GM19193 (cell line): ENCODE data around the gene TRIM3.

Source experiments
- POLR2A ChIP-seq: IDR thresholded peaks from 4 replicates; pipeline ENCODE4 v1.6.1; 2011; ENCODE audit not compliant: insufficient read depth, insufficient read length; ENCODE audit errors: extremely low read depth

The TRIM3 gene

GRCh38 chr11:6404342-6405051, 69.2 kb downstream of the TRIM3 start:
- no peak for TF ChIP-seq POLR2A

DNA sequence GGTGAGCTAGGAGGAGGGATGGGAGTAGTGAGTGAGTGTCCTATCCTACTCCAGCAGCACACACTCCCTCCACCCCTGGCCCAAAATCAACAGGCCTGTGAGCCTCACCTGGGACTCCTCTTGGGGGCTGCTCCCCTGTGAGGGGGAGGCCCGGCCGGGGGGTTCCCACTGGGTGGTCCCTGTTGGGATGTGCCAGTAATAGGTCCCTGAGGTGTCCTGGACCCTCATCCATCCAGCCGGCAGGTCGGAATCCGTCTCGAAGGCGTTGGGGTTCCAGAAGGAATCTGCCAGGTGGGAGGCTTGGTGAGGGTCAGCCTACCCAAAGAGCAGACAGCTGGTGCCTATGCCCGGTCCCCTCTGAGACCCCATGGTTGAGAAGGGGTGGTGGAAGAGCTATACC, 70.2 kb downstream of the TRIM3 start:
- no peak for TF ChIP-seq POLR2A

- no peak for TF ChIP-seq POLR2A
Measured at GRCh38 chr11:6402561-6402981, 71.2 kb downstream of the TRIM3 start.

- TF ChIP-seq POLR2A: no peak
Measured at GRCh38 chr11:6402061-6402470, 71.7 kb downstream of the TRIM3 start.

- TF ChIP-seq POLR2A: no peak
Measured at GRCh38 chr11:6401464-6401863, 72.3 kb downstream of the TRIM3 start.

DNA sequence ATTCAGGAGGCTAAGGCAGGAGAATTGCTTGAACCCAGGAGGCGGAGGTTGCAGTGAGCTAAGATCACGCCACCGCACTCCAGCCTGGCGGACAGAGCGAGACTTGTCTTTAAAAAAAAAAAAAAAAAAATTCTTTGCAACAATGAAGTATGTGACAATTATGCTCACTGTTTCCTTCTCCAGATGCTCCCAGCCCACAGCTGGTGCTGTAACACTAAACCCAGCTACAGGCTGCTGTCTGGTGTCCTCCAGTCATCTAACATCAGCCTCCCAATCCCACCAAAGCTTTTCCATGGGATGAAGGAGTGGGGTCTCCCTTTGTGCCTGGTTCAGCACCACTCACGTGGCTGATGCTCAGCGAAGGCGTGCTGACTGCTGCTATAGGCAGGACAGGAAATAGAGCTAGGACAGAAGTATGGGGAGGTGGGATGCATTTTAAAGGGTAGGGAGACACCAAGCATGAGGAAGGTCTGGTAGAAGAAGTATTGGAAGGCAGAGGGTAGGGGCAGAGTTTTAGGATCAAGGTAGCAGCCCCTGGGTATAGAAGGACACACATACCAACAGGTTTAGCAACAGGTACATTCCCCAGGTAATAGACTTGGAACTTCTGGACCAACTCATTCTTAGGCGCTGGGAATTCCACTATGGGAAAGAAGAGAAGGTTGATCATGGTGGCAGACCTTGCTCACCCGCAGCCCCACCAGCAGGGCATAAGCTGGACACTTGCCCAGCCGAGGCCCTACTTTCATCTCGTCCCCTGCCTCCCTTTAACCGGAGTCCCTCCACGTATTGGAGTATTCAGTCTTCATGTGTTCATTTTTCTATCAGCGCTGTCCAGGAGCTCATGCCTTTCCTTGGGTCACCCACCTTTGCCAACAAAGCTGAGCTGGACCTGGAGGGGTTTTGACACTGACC, 73.1 kb downstream of the TRIM3 start:
- no peak for TF ChIP-seq POLR2A
